ENCODE measurements around the gene LRRIQ1. TPM values are rescaled to one million over a fixed set of nuclear protein-coding genes. Genes with fewer than 3 reads are reported as not detected.
"Not testable (repeated sequence)": the region's sequence is repeated elsewhere in the genome, so short reads cannot be mapped to it uniquely, and the experiment has no call there.

LRRIQ1 gene
- total RNA-seq, 1 donor from 2014 or later, result 0.30 TPM

GRCh38 chr12:85060916-85061315 is 24.8 kb downstream of the LRRIQ1 start:
- DNase-seq, result no peak

DNA sequence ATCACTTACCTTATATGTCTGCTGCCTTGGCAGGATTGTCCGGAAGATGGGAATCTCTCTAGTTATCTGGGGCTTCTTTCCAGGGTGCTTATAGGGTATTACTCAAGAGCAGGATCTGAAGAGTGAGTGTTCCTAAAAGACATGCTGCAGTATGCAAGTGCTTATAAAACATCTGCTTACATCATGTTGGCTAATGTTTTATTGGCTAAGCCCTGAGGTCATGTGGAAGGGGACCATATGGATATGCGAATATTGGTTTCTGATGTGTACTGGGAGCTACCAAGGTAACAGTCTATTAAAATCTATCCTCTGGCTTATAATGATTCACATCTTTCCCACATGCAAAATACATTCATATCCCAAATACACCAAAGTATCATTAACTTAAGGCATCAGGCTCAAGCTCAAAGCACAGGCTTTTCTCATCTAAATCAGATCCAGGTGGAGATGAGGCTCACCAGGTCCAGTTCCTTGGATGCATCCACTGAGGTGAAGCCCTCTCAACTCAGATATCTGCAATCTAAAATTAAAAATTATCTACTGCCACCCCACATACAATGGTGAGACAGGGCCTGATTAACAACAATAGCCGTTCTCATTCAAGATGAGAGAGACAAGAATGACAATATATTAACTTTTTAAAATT is 29.8 kb downstream of the LRRIQ1 start:
- peak; percentile 6 for DNase-seq

- DNase-seq, result no peak
These were observed 36.7 kb downstream of the LRRIQ1 start for GRCh38 chr12:85072826-85073225.

GRCh38 chr12:85076688-85077430 is 40.7 kb downstream of the LRRIQ1 start:
- peak; percentile 17 for DNase-seq

DNA sequence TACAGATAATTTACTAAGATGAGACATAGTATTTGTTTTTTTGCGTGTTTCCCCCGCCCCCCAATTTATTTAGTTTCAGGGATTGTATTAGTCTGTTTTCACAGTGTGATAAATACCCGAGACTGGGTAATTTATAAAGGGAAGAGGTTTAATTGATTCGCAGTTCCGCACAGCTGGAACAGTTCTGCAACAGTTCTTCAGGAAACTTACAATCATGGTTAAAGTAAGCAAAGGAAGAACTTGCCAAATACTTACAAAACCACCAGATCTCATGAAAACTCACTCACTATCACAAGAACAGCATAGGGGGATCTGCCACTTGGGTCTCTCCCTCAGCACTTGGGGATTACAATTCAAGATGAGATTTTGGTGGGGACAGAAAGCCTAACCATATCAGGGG is 48.9 kb downstream of the LRRIQ1 start:
- no peak for DNase-seq

DNA sequence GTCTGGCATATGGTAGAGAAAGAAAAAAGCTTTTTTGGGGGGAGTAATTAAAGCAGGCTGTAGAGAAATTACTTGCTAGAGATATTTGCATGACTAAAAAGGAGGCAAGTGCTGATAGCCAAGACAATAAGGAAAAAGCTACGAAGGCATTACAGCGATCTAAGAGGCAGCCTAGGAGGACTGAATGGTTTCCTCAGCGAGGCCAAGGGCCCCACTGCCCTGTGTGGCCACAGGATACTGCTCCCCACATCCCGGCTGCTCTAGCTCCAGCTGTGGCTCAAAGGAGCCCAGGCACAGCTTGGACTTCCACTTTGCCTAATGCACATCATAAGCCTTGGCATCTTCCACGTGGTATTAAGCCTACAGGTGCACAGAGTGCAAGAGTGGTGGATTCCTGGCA is 53.6 kb downstream of the LRRIQ1 start:
- no peak for DNase-seq

DNA sequence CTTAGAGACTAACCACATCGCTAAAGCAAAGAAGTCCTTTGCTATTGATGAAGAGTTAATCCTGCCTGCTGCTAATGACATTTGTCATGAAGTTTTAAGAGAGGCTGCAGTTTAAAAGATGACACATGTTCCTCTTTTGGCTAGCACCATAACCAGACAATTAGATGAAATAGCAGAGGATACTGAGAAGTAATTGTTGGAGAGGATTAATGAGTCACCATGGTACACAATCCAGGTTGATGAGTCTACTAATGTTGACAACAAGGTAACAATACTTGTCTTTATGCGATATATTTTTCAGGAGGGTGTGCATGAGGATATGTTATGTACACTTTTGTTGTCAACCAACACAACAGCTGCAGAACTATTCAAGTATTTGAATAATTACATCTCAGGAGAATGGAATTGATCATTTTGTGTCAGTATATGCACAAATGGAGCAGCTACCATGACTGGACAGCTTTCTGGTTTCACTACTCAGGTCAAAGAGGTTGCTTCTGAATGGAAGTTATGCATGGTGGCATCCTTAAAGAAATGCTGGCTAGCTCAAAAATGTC is 56.7 kb downstream of the LRRIQ1 start:
- DNase-seq, result no peak

- no peak for DNase-seq
These were observed 59.4 kb downstream of the LRRIQ1 start for GRCh38 chr12:85095501-85095900.

- no peak for DNase-seq
These were observed 94.5 kb downstream of the LRRIQ1 start for GRCh38 chr12:85130646-85131045.

DNA sequence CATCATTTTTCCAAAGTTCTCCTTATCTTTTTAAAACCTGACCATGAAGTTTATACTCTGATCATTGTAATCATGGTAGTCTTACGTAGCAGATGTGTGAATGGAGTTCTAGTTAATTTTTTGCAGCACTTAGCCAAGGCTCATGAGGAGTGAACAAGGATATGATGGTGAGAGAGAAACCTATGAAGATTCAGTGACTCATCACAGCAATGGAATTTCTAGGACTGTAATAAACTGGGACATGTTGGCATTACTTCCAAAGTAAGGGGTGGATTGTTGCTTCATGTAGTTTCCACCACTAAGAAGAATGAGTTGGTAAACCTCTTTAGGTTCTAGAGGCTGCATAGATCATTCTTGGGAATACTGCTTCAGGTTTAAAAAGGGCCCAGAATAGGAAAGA is 102.7 kb downstream of the LRRIQ1 start:
- no peak for DNase-seq

DNA sequence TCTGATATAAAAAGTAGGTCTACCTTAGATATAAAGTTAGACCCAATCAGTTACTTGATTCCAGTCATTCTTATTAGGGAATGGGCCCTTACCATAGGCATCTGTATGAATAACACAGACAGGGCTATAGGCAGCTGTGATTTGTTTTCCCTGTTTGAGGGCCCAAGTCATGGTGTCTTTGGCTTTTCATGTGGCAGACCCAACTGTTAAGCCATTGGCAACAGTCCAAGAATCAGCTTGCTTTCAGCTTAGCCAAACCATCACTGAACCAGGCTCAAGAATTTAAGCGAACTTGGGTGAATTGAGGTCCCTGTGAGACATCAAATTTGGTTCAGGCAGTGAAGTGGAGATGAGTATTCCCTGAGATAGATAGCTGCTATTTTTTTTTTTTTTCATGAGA is 111.2 kb downstream of the LRRIQ1 start:
- no peak for DNase-seq

- DNase-seq, result no peak
These were observed 116.2 kb downstream of the LRRIQ1 start for GRCh38 chr12:85152311-85152729.

GRCh38 chr12:85155791-85156190 is 119.6 kb downstream of the LRRIQ1 start:
- no peak for DNase-seq

DNA sequence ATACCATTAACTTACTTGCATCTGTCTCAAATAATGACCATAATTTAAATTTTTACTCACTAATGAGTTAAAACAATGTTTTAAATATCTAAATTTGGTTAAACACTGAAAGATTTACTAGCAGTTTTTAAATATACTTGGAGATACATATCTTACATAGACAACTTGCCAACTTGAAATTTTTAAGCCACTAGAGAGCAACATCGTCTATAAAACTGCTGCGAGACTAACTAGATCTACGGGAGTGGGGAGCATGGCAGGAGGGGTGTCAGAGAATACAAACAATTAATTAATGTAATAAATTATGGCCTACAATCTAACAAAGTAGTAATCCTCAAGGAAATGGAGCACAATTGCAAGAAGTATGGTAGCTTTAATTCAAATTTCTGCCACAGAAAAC is 120.4 kb downstream of the LRRIQ1 start:
- no peak for DNase-seq

DNA sequence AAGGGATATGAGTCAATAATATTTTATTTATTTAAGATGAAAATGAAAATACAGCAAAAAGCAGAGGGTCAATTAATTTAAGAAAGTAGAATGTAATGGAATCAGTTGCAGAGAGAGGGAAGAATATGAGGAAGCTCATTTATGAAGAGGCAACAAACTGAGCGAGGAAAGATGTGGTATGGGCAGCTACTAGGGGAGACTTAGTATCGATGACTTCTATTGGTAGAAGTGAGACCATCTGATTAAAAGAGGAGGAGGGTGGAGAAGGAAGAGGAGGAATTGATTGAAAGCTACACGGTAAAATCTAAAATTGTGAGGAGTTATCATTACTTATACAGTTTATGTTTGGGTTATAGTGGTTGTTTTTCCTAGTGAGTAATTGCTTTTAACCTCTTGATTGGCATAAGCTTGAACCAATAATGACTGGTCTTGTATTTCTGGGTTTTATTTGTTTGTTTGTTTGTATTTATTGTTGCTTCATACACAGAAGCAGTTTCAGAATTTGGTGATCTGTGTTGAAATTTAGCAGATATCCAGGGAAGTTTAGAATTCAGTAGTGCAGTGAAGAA is 121.0 kb downstream of the LRRIQ1 start:
- no peak for DNase-seq

GRCh38 chr12:85163752-85164321 is 127.7 kb downstream of the LRRIQ1 start:
- no peak for DNase-seq

DNA sequence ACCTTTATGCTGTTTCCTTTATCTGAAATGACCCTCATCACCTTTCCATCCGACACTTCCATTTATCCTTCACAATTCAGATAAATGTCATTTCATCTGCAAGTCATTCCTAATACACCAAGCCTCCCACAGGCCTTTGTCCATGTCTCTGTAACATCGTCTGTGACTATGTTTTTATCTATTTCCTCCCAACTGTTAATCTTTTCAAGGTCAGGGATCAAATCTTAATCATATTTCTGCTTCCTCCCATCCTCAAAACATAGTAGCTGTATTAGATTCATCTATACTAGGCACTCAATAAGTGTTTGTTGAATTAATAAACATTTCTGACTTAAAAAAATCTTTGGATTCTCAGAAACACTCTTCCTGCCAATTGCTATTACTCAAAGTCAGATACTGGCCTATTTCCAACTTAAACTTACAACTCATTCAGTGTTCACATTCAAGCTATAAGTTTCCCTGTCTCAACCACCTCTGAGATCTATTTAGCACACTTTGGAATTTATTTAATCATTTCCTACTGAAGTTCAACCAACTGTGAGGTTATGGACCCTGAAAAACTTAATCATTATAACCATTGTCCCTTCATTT is 143.6 kb downstream of the LRRIQ1 start:
- DNase-seq, result no peak

- DNase-seq, result no peak
These were observed 146.5 kb downstream of the LRRIQ1 start for GRCh38 chr12:85182699-85183098.

- no peak for DNase-seq
These were observed 147.7 kb downstream of the LRRIQ1 start for GRCh38 chr12:85183855-85184254.

DNA sequence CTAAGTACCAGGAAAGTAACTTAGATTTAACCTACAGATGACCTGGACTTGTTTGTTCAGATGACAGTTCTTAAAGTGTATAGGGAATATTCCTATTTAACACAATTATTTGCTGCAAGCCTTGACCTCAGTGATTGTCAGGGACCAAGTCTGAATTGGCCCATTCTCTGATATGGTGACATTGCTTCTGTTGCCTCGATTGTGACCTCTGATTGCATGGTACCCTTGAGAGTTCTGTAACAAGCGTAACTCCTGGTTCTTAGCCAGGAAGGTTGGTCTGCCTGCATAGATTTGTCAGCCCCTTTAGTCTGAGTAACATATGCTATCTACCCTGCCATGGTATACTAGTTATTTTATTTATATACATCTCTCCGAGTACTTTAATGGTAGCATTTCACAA is 150.1 kb downstream of the LRRIQ1 start:
- no peak for DNase-seq

- peak; percentile 0 for DNase-seq
These were observed 152.5 kb downstream of the LRRIQ1 start for GRCh38 chr12:85188619-85189018.

DNA sequence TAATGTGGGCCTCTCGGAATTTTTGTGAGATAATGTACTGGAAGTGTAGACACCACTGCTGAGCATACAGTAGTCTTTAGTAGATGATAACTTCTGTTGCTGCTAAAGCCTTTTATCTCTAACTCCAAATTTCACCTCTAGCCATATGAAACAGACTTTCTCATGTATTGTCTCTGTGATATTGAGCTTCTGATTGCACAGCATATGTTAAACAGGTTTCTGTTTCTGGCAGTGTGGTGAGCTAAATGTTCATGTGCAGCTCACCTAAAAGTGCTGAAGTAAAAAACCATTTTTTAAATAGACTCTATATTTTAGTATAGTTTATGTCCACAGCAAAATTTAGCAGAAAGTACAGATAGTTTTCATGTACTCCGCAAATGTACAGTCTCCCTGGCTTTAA is 154.6 kb downstream of the LRRIQ1 start:
- DNase-seq, result no peak

- DNase-seq, result not testable (repeated sequence)
These were observed 167.7 kb downstream of the LRRIQ1 start for GRCh38 chr12:85203809-85204208.
